PC-9 (cell line): Measurements from ENCODE around the gene GIGYF2. TPM values are rescaled to one million over a fixed set of nuclear protein-coding genes. Genes with fewer than 3 reads are reported as not detected.

Experiments
- BruUV-seq: library from RNA; stranded (reverse); fragments of 400-500 nt; replicated peaks from 2 replicates; lab custom pipeline; 2021; lab: Mats Ljungman, UMichigan
- CTCF ChIA-PET: fragments of 300-600 bp; sonication (Branson Sonifier 250); formaldehyde crosslinking; loops from one replicate; lab custom pipeline; 2022; ENCODE audit warnings: antibody characterized with exemption; lab: Charles Lee
- POLR2A ChIA-PET: fragments of 300-600 bp; sonication (Branson Sonifier 250); formaldehyde crosslinking; loops from one replicate; lab custom pipeline; 2022; ENCODE audit warnings: antibody characterized with exemption; ENCODE audit not compliant: unreplicated experiment; lab: Charles Lee
- DNase-seq, 2 experiments: peaks; one replicate each; pipeline versions ENCODE4 v3.0.0 to v3.0.0-alpha.2; 2015 to 2022; ENCODE audit warnings: mixed read lengths in 1 of 2
- H2AFZ ChIP-seq: fragments of 200-600 bp; sonication (generic); 2 replicates; pipeline ENCODE4 v1.8.1; 2017; ENCODE audit warnings: antibody characterized with exemption
- H3F3A ChIP-seq: fragments of 200-600 bp; sonication (generic); 2 replicates; pipeline ENCODE4 v1.8.1; 2017; ENCODE audit warnings: antibody characterized with exemption, mild to moderate bottlenecking, low read depth; ENCODE audit not compliant: insufficient read depth
- H3K27ac ChIP-seq: fragments of 200-600 bp; sonication (generic); 2 replicates; pipeline ENCODE4 v1.6.1; 2016; ENCODE audit warnings: mixed run types
- H3K27me3 ChIP-seq: fragments of 200-600 bp; sonication (generic); 2 replicates; pipeline ENCODE4 v1.6.1; 2016; ENCODE audit warnings: low read depth, mixed run types; ENCODE audit not compliant: insufficient read depth
- H3K36me3 ChIP-seq: fragments of 200-600 bp; sonication (generic); 2 replicates; pipeline ENCODE4 v1.6.1; 2016; ENCODE audit warnings: low read depth, mixed run types
- H3K4me1 ChIP-seq: fragments of 200-600 bp; sonication (generic); replicated peaks from 2 replicates; pipeline ENCODE4 v1.6.1; 2016; ENCODE audit warnings: mixed run types; ENCODE audit not compliant: insufficient read depth
- H3K4me2 ChIP-seq: fragments of 200-600 bp; sonication (generic); 2 replicates; pipeline ENCODE4 v1.6.1; 2017; ENCODE audit warnings: mixed run types
- H3K4me3 ChIP-seq: fragments of 200-600 bp; sonication (generic); 2 replicates; pipeline ENCODE4 v1.6.1; 2016; ENCODE audit warnings: mixed run types
- H3K79me2 ChIP-seq: fragments of 200-600 bp; sonication (generic); 2 replicates; pipeline ENCODE4 v1.6.1; 2017; ENCODE audit warnings: low read depth, mixed run types
- H3K9me2 ChIP-seq: fragments of 200-600 bp; sonication (generic); 2 replicates; pipeline ENCODE4 v1.8.1; 2017; ENCODE audit warnings: mild to moderate bottlenecking; ENCODE audit not compliant: insufficient read depth
- H3K9me3 ChIP-seq: fragments of 200-600 bp; sonication (generic); 2 replicates; pipeline ENCODE4 v1.8.1; 2016; ENCODE audit warnings: low read depth; ENCODE audit not compliant: insufficient read depth
- H4K20me1 ChIP-seq: fragments of 200-600 bp; sonication (generic); 2 replicates; pipeline ENCODE4 v1.8.1; 2017; ENCODE audit not compliant: insufficient read depth
- CTCF ChIP-seq: fragments of 200-600 bp; sonication (generic); conservative IDR thresholded peaks from 2 replicates; pipeline ENCODE4 v1.6.1; 2017; ENCODE audit warnings: mixed run types, antibody characterized with exemption, mild to moderate bottlenecking, moderate library complexity
- EZH2 ChIP-seq: fragments of 200-600 bp; sonication (generic); IDR thresholded peaks from 2 replicates; pipeline ENCODE4 v1.8.0; 2017; ENCODE audit warnings: antibody characterized with exemption, low read depth
- intact Hi-C: fragments of 100-400 bp; cut with micrococcal nuclease; formaldehyde crosslinking; loops from one replicate; pipeline ENCODE4 v1.10.0; 2022; ENCODE audit not compliant: unreplicated experiment
- total RNA-seq: library from RNA; stranded (reverse); gene quantifications from 2 replicates; pipeline ENCODE4 v1.2.3, GENCODE V29; 2021

Gene GIGYF2
- total RNA-seq, 1 experiment from 2014 or later = 86.4 TPM

GRCh38 chr2:232731470-232731869 is 34.3 kb downstream of the GIGYF2 start:
- no peak for DNase-seq
- Histone ChIP-seq H3K4me2 (no peak overlapping the region), H4K20me1 (peaks cover 47% of the 10 kb centered on the region), H3K27ac (no peak overlapping the region), H3K27me3 (no peaks in the 10 kb centered on the region), H3K79me2 (peaks cover 50% of the 10 kb centered on the region), H3F3A (peaks cover 8% of the 10 kb centered on the region), H3K36me3 (peaks cover 47% of the 10 kb centered on the region), H3K9me3 (no peaks in the 10 kb centered on the region), H3K4me3 (no peak overlapping the region), H3K9me2 (no peaks in the 10 kb centered on the region), H2AFZ (no peak overlapping the region), H3K4me1 (no peaks in the 10 kb centered on the region)
- ChIA-PET POLR2A (no interaction called here), CTCF (interaction anchor here (0.7 kb wide), 1 partner anchor 370 kb away, joined by 3 read pairs; no protein-coding TSS in a partner anchor)
- no peak for TF ChIP-seq CTCF
- TF ChIP-seq EZH2 = no peak
- no TSS peak for BruUV-seq
- intact Hi-C loops = no loop called here

GRCh38 chr2:232741294-232741693 is 44.2 kb downstream of the GIGYF2 start:
- H3K79me2 ChIP-seq = peaks cover 9% of the 10 kb centered on the region; the same call in 1 of the 2 replicates
- H3K4me3 ChIP-seq = no peak overlapping the region
- no TSS peak for BruUV-seq
- H3K9me2 ChIP-seq = no peaks in the 10 kb centered on the region
- DNase-seq = no peak
- no peaks in the 10 kb centered on the region for H3K9me3 ChIP-seq
- no peaks in the 10 kb centered on the region for H3K27me3 ChIP-seq
- no peak overlapping the region for H2AFZ ChIP-seq
- no peak overlapping the region for H3K27ac ChIP-seq
- peaks cover 14% of the 10 kb centered on the region for H4K20me1 ChIP-seq
- no peak overlapping the region for H3K4me2 ChIP-seq
- ChIA-PET POLR2A (no interaction called here), CTCF (interaction anchor here (0.6 to 0.7 kb wide), 2 partner anchors 43 to 231 kb away, joined by 3 to 6 read pairs; no protein-coding TSS in a partner anchor)
- no peaks in the 10 kb centered on the region for H3K4me1 ChIP-seq
- TF ChIP-seq CTCF (no peak), EZH2 (no peak)
- H3K36me3 ChIP-seq = peaks cover 11% of the 10 kb centered on the region
- peaks cover 4% of the 10 kb centered on the region; the same call in 1 of the 2 replicates for H3F3A ChIP-seq
- intact Hi-C loops = no loop called here

- no peak overlapping the region for H3K4me2 ChIP-seq
- peaks cover 9% of the 10 kb centered on the region; the same call in 1 of the 2 replicates for H3K79me2 ChIP-seq
- ChIA-PET POLR2A (no interaction called here), CTCF (no interaction called here)
- H3K4me3 ChIP-seq = no peak overlapping the region
- no peaks in the 10 kb centered on the region for H3K9me2 ChIP-seq
- no TSS peak for BruUV-seq
- H3K27ac ChIP-seq = no peak overlapping the region
- no peaks in the 10 kb centered on the region for H3K4me1 ChIP-seq
- intact Hi-C loops = no loop called here
- H3K27me3 ChIP-seq = no peaks in the 10 kb centered on the region
- DNase-seq = no peak
- peaks cover 7% of the 10 kb centered on the region for H3K36me3 ChIP-seq
- H2AFZ ChIP-seq = no peak overlapping the region
- no peak for TF ChIP-seq CTCF
- 0 out of 2 replicates have a peak, but pooled peaks cover 2% of the 10 kb centered on the region for H3F3A ChIP-seq
- no peaks in the 10 kb centered on the region for H3K9me3 ChIP-seq
- peaks cover 14% of the 10 kb centered on the region for H4K20me1 ChIP-seq
Observed at GRCh38 chr2:232741972-232742371, 44.8 kb downstream of the GIGYF2 start.
